NCI-H526 treated with DMSO at 0.1 percent for 48 hours (cell line): ENCODE results near the gene SPINK14.

Source experiments
- DNase-seq: peaks from one replicate; lab custom pipeline; 2025; lab: John Stamatoyannopoulos, UW

The SPINK14 gene, protein sequence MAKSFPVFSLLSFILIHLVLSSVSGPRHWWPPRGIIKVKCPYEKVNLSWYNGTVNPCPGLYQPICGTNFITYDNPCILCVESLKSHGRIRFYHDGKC

DNA sequence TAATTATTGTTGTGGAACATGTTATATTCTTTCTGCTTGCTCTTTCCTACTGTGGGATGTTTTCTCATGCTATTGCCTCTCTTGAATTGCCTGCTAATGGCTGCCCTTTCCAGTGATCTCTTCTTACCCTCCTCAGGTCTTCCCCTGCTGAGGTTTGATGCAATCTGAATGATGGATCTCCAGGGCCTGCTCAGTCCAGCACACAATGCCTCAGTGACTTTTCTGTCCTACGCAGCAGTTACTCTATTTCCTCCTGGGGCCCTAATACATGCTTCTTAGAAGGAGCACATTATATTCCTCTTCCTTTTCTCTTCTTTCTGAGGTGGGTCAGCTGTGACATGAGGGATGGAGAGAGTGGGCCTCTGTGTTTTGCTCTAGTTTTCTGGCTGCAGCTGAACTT is at the start of gene SPINK14:
SPINK14 (plus strand) TSS at position 301 of the 400 bp plus-strand sequence. CDS start 1,187 bp downstream, outside the sequence.
- no peak for DNase-seq

DNA sequence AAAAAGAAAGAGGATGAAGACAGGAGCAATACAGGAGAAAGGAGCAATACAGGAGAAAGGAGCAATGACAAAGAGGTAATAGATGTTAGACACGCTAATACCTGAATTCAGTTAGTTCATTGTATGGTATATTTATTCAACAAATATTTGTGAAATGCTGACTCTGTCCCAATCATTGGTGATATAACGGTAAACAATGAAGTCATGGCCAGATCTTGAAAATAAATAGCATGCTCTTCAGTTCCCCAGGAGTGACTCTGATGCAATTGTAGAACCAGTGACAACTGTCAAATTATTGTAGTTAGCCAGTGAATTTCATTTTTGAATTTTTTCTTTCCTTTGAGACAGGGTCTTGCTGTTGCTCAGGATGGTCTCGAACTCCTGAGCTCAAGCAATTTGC is 48.0 kb upstream of the SPINK14 start:
- DNase-seq: no peak

DNA sequence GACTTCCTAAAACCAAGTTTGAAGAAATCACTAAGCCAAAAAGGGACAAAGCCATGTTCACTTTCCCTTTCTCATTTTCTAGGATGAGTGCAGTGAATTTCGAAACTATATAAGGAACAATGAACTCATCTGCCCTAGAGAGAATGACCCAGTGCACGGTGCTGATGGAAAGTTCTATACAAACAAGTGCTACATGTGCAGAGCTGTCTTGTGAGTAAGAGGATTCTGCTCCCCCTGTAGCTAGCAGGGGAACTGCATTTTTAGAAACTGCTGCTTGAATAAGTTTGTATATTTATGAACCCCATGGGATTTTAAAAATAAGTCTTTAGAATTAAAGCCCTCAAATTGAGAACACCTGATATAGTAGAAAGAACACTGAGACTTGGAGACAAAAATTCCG is 42.7 kb upstream of the SPINK14 start:
- DNase-seq: no peak

DNA sequence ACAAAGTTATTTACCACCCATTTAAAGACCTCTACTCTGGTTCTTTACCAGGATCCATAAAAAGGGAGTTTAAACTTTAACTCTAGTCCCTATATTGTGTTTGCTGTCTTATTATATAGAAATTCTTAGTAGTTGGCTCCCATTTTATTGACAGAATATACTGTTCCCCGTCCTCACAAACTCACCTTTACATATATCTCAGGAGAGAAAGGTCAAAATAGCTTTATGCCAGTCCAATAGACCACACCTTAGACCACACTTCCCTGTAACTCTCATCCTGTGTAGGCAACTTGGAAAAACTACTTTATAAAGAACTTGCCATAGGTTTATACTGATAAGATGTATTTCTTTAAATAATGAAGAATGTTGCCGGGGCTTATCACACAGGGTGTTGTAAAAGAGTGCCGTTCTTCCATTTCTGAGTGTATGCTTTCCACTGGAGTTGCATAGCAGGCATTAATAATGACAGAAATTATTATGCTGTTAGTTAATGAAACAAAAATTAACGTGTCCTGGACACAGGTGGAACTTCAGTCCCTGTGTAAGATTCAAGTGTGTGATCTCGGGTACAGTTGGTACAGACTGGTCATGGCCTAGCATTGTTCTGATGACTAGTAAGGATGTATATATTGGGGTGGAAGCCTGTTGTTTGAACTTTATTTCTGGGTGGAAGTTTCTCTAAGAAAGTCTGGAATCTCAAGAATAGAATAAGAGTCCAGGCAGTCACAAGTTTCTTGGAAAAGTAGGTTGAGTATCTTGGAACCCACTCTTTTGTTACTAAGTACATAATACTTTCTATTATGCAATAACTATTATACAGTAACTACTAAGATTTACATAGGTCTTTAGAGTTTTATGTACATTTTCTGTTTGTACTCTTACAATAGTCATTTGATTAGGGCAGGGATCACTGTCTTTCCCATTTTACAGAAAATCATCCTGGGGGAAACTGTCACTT is 33.0 kb upstream of the SPINK14 start:
- no peak for DNase-seq

DNA sequence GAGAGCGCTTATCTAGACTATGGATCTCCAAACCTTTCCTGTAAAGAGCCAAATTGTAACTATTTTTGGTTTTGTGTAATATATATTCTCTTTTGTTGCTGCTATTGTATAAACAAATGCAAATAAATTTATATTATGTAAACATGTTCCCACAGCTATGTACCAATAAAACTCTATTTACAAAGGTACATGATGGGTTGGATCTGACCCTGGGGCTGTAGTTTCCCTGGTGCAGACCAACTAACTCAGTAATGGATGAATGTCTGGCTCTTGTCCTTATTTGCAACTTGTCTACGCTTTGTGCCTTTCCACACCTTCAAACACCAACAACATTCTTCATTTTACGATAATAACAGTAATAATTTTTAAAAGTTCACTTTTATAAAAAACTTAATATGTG is 27.5 kb upstream of the SPINK14 start:
- no peak for DNase-seq

DNA sequence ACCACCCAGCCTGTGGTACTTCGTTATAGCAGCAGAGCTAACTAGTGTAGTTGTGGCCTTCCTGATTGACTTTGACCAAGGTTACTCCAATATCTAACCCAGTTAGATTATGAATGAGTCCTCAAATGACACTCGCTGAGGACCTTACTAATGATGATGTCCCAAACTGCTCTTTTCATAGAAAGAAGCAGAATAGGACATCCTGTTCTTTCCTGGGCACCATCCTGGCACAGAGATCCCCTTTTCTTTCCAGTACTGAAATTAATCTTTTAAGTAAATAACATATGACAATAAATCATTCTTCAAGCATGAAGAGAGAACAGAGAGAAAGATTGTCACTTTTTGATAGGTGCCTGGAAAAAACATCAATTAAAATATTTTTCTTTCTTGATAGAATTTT is 26.7 kb upstream of the SPINK14 start:
- DNase-seq: no peak

DNA sequence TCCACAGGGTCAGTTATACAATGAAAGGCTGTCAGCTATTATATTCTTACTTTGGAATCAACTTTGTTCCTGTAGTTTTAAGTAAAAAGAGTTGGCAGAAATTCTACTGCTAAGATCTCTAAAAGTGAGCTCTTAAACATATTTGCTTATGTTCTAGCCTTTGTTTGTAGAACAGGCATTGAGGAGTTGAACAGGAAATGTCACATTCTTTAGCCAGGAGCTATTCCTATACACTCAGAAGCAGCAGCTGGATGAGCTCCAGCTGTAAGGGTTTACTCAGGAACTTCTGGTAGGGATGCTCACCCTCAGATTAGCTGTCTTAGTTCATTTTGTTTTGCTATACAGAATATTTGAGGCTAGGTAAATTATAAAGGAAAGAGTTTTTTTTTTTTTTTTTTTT is 22.4 kb upstream of the SPINK14 start:
- no peak for DNase-seq

DNA sequence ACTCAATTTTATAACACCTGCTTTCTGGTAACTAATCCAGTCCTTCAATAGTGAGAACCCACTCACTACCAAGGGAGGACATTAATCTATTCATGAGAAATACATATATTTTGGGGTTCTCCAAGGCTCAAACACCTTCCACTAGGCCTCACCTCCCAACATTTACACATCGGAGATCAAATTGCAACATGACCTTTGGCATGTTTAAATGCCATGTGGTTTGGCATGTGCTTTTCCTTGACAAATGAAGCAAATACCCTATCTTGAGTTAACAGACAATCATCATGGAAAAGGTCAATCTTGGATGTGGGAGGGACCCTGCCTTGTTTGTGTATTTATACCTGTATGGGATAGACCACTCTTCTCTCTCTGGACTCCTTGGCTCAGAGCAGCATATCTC is 21.9 kb upstream of the SPINK14 start:
- DNase-seq: no peak

DNA sequence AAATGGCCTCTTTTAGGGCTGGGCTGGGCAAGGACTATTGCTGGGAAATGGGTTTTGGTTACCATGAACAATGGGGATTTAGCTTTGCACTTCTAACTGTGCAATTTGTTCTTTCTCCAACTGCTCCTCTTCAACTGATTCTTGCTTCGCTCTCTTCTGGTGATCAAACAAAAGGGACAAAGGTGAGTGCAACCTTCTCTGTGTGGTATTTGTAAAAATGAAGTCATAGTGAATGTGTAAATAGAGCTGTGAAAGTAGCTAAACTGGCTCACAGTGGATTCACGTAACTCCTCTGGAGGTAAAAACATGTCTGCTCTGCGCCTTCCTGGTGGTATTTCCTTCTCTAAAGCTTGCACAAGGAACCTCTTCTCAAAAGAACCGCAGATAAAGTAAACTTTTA is 20.9 kb upstream of the SPINK14 start:
- no peak for DNase-seq

DNA sequence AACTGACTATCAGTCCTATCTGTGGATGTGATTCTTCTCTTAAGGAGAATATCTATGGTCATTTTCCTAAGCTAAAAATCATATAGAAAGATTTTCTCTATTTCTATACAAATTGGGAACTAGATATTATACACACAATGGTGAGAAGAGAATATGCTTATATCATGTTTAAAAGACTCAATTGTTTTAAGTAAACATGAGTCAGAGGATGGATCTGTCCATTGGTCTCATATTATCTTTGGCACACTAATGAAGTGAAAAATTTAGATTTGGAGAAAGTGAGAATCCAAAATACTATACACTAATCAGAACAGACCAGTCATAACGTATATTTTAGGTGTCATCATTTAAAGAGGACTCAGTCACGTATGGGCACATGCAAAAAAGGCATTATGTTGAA is 16.5 kb upstream of the SPINK14 start:
- DNase-seq: no peak

DNA sequence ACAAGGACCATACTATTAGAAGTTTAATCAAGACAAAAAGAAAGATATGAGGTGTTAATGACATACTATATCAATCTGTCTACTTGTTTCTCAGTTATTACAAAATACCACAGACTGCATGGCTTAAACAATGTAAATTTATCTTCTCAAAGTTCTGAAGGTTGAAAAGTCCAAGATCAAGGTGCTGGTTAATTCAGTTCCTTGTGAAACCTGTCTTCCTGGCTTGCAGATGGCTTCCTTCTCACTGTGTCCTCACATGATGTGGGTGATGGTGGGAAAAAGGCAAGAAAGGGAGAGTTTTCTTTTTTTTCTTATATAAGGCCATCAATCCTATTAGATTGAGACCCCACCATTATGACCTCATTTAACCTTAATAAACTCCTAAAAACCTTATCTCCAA is 15.6 kb upstream of the SPINK14 start:
- DNase-seq: no peak

DNA sequence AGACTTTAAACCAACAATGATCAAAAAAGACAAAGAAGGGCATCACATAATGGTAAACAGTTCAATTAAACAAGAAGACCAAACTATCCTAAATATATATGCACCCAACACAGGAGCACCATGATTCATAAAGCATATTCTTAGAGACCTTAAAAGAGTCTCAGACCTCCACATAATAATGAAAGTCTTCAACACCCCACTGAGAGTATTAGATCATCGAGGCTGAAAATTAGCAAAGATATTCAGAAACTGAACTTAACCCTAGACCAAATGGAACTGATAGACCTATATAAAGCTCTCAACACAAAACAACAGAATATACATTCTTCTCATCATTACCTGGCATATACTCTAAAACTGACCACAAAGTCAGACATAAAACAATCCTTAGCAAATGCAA is 11.7 kb upstream of the SPINK14 start:
- no peak for DNase-seq

DNA sequence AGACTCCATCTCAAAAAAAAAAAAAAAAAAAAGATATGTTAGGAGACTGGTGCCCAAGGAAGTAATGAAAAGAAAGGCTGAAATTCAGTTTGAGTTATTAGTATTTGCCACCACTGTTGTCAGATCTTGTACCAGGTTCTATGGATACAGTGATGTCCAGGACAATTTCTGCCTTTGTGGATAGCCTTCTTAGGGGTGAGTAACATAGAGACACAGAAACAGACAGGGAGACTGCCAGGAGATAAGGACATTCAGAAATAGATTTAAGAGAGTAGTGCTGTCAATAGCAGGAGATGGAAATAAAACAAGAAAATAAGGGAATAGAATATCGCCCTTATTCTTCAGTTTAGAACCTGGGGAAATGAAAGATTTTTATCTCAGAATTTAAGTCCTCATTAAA is 6.3 kb upstream of the SPINK14 start:
- no peak for DNase-seq

DNA sequence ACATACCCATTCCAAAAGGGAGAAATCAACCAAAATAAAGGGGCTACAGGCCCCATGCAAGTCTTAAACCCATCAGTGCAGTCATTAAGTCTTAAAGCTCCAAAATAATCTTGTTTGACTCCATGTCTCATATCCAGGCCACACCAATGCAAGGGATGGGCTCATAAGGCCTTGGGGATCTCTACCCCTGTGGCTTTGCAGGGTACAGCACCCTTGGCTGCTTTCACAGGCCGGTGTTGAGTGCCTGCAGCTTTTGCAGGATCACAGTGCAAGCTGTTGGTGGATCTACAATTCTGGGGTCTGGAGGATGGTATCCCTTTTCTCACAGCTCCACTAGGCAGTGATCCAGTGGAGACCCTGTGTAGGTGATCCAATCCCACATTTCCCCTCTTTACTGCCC is 5.0 kb upstream of the SPINK14 start:
- no peak for DNase-seq

DNA sequence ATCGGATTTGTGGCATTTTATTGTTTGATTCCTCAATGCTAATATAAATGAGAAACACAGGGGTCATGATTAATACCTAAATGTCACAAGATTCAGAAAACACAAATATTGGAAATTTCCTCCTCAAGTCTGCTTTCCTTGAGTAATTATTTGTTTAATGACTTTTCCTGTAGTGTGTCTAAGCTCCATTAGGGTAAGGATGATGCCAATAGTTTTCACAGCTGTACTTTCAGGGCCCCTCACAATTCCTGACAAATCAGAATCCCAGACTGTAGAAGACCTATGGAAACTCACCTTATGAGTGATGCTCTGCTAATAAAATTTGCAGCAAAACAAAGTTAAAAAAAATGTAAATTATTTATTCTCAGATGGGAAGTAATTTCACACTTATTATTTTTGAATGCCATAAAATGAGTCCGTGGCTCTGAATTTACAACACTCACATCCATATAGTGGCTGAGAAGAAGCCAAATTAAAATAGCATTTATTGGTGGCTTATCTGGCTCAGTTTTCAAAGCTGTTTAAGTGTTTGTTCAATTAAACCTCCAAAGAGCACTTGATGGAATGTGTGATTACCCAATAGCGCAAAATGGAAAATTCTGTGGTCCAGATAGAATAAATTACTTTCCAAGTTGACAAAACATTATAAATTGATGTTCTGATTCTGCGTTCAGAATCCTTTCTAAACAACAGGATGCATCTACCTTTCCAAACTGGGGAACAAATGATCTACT is 1.6 kb upstream of the SPINK14 start:
- no peak for DNase-seq

DNA sequence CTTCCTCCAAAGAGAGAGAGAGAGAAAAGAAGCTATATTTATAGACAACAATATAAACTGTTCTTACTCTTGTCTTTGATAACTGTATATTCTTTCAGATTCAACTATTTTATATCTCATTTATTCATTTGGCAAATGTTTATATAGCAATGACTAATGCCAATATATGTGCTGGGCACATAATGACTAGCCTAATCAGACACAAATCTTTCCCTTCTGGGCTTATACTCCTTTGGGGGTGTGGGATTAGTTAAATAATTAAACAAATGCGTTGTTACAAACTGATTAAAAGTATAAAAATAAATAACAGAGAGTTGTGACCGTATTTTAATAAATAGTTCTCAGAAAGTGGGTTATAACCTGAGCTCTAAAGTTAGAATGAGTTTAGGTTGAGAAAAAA is 4.0 kb downstream of the SPINK14 start:
- DNase-seq: no peak

DNA sequence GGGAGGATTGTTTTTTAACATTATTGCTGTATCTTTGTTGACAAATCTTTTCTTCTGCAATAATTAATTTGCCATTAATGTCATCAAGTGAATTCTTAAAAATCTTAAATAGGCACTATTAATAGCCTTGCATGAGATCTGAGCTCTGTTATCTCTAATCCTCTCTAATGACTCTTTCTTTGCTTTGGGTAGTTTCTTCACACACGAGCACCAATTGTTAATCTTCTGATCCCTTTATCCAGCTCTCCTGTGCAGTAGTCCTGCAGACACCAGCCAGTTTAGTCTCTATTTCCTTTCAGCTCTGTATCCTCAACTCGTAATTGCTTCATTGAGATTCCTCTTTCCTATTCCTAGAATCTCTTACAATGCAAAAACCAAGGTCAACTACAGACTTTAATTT is 8.1 kb downstream of the SPINK14 start:
- no peak for DNase-seq

DNA sequence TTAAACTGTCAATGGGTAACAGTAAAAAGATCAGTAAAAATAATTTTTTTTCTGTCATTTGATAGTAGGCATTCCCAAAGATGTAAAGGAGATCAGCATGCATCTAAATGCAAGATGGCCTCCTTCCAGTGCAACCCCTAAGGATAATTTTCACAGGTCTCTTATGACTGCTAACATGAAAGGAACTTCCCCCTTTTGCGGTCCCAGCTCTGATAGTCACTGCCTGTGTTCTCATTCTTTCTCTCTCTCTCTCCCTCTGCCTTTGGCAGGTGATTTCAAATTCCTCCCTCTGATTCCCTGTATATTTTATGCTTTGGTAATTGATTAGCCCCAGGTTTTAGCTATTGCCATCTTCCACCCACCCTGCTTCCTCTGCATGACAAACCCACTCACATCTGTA is 8.9 kb downstream of the SPINK14 start:
- DNase-seq: no peak

DNA sequence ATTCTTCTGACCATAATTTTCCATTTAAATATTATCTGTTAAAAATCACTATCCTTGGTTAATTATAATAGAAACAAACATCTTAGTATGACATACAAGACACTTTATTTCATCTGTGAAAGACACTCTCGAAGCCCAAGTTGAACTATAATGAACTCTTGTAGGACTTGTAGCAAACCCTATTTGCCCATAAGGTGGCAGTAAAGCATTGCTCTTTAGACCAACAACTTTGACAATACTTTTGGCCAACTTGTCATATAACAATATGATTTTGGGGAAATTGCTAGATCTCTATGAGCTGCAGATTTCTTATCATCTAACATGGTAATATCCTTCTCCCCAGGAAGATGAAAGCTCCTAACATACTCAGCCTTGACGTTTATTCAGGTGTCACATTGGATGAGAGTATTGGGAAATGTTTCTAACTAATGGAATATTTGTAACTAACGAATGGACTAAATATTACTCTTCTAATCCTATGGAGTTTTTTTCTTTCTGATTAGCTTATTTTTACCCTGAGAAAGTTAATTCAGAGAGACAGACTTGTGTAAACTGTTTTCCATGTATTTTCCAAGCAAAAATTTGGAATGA is 11.0 kb downstream of the SPINK14 start:
- peak; percentile 11 for DNase-seq

DNA sequence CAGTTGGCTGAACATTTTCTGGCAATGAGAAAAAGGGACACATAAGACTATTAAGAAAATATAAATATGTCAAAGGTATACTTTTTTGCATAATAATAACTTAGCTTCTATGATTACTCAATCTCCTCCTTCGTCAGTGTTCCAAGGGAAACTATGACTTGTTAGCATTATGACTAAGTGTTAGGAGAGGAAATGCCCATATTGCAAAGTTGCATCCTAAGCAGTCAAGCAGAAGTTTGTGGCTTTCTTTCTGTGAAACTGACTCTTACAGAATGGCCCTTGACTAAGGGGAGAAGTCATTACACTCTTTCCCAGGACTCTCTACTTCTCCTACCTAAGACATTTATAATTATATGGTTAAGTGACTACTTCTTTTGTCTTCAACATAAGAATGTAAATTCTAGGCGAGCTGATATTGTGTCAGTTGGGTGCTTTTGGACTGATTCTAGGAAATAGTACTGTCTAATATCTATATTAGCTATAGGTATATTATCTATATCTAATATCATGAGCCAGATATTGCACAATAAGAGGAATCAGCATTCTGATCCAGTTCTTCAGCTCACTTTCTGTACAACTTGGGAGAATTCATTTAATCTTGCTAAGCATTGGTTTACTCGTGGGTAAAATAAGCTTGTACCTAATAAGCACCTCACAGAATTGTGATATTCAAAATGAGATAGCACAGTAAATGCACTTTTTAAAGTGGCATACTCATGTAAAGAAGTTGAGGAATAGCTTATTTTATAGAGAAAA is 18.1 kb downstream of the SPINK14 start:
- DNase-seq: no peak

DNA sequence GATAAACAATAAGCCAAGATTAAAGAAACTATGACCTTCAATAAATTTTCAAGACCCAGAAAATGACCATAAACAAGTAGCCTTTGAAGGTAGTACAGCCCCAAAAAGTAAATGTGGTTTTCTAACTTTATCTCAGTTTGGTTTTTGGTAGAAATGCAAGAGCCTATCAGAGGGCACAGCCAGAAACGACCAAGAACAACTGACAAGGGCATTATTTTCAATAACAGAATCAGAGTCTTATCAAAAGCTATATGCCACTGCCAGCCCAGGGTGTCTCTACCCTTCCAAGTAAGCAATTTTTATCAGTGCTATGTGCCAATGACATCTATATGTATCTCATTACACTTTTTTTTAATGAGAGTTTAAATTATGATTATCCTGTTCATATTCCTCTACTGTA is 22.7 kb downstream of the SPINK14 start:
- DNase-seq: no peak

DNA sequence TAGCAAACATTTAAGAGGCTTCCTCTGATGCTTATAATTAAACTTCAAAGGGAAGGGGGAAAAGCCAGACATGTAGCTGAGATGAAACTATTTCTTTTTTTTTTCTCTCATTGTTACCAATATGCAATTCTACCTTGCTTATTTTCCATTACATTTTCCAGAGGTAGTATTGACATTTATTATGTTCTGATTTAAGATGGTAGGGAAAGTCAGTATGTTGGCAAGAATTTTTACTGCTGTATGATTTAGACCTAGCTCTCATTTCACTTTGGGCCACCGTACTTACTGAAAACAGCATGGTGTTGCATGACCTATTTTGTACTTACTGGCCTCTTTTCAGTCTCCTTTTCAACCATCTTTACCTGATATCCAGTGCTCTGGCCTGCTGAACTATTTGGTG is 24.9 kb downstream of the SPINK14 start:
- DNase-seq: no peak
